Measurements from ENCODE around the gene MFAP2.
"Not testable (repeated sequence)": the region's sequence is repeated elsewhere in the genome, so short reads cannot be mapped to it uniquely, and the experiment has no call there.

Gene MFAP2

GRCh38 chr1:16931206-16931934 lies 49.0 kb downstream of the MFAP2 start:
- DNase-seq (ENCODE audit: low read depth in 1 of 2, low spot score in 1 of 2), result not testable (repeated sequence)

- not testable (repeated sequence) for DNase-seq (ENCODE audit: low read depth in 1 of 2, low spot score in 1 of 2)
Observed at GRCh38 chr1:16929146-16930041, 51.0 kb downstream of the MFAP2 start.

DNA sequence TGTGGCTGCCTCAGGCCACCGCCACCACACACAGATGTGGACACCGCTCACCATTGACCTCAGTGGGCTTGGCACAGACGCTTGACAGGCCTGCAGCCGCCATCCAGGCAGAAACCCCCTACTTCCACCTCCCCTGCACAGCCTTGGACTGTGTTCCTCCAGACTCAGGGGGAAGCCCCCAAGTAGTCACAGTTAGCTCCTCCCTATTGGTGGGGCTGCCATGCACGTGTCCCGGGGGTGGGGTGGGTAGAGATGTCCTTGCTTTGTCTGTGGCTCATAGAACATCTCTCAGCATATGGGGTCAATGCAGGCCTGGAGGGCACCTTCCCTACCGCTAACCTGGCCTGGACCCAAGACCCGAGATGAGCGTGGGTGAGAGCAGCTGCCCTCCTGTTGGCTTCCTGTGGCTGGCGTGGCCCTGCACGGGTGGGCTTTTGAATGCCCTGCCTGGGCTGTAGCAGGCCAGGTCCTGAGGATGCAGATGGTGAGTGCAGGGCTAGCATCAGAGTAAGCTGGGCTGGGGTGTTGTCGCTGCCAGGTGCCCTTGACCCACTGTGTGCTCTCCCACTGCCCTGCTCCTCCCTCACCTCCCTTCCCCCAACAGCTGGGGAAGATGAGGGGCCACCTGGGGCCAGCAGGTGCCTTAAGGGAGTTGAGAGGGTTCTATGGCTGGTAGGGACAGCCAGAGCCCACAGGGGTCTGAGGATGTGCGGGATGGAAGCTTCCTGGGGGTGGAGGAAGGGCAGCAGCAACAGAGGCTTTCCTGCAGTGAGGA lies 52.5 kb downstream of the MFAP2 start:
- no peak for DNase-seq (ENCODE audit: low read depth in 1 of 2, low spot score in 1 of 2)

GRCh38 chr1:16927256-16927655 lies 53.2 kb downstream of the MFAP2 start:
- DNase-seq (ENCODE audit: low read depth in 1 of 2, low spot score in 1 of 2), result no peak

DNA sequence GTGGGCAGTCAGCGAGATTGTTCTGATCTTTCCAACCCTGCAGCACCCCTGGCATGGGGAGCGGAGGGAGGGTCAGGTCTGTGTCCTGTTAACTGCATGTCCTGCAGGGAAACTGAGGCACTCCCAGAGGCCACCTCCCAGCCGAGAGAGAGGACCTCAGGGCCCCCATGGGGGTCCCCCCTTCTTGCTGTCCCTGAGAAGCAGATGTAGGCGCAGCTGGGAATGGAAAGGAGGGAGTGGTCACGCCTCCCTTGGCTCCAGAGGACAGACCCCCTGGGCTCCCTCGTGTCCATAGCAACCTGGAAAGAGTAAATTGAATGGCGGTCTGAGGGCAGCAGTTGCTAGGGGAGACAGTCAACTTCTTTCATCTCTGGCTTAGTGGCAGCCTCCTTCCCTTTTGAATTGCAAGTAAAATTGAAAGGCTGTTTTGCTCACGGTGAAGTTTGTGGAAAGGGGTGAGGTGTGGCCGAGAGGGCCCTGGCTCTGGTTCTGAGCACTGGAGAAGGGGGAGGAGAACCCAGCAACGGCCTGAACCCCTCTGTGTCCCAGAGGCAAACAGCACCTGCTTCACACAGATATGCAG lies 53.8 kb downstream of the MFAP2 start:
- DNase-seq (ENCODE audit: low read depth in 1 of 2, low spot score in 1 of 2), result no peak

GRCh38 chr1:16925635-16926490 lies 54.6 kb downstream of the MFAP2 start:
- no peak for DNase-seq (ENCODE audit: low read depth in 1 of 2, low spot score in 1 of 2)

GRCh38 chr1:16924919-16925477 lies 55.4 kb downstream of the MFAP2 start:
- DNase-seq (ENCODE audit: low read depth in 1 of 2, low spot score in 1 of 2), result no peak
